Anterior cingulate cortex (tissue), 58 donors: ENCODE measurements around the gene MFSD12.
A peak's percentile ranks its signal among the peaks of the same experiment; 100 is the strongest.
"Not testable (repeated sequence)": the region's sequence is repeated elsewhere in the genome, so short reads cannot be mapped to it uniquely, and the experiment has no call there.

Source experiments
- DNase-seq, 58 donors: peaks; one replicate each; lab custom pipeline; 2025; lab: John Stamatoyannopoulos, UW

Gene MFSD12

DNA sequence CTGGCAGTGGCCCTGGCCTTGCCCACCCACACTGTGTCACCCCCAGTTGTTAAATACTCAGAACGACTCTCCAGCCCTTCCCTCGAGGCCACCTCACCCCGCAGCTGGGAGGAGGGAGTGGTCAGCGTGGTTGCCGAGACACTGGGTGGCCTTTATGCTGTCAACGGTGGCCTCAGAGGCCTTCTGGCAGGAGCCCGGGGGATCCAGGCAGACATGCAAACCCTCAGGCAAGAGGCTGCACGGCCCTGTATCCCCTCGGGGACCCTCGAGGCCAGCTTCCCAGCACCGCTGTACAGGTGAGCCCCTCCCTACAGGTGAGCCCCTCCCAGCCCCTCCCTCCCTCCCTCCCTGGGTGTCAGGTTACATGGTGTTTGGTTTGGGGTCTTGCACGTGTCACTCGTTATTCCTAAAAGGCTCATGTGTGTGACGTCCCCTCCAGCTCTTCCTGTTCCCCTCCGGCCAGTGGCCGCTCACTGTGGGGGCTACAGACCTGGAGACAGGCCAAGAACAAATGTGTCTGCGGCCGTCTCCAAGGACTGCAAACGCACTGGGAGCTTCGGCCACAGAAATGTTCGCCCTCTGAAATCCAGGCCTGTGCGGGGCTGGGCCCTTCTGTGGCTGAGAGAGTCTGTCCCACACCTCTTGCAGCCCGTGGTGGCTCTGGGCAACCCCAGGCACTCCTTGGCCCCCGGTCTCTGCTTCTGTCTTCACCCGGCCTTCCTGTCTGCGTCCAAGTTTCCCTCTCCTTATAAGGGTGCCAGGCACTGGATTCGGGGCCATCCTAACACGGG lies 18.2 kb downstream of the MFSD12 start, which contains the start of gene TEKTIP1:
Gene TEKTIP1, plus strand, starts transcription at position 210 of the 791 bp plus-strand sequence. Its CDS starts 4 bp downstream, at position 214.
- peak in 15 of 58 donors; percentile 11 to 51 (median 26) for DNase-seq

DNA sequence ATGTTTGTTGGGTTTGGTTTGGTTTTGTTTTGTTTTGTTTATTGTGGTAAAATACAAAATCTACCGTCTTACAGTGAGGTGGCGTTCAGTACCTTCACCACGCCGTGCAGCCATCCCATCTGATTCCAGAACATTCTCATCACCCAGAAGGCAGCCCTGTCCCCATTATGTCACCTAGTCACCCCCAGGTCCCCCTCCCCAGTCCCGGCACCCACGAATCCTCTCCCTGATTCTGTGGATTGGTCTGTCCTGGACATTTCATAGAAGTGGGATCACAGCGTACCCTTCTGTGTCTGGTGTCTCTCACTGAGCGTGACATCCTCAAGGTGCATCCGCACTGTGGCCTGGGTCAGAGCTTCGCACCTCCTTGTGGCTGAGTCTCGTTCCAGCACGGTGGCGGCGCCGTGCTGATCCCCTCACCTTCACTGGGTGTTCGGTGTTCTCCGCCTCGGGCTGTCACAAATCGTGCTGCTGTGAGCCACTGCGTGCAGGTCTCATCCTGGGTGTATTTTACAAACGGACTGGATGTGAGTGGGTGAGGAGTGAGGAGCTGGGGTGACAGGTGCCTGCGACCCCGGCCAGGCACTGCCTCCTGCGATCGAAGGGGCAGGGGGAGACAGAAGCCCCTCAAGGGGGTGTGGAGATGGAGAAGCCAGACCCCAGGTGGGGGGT lies 19.0 kb downstream of the MFSD12 start:
- DNase-seq, result no peak

DNA sequence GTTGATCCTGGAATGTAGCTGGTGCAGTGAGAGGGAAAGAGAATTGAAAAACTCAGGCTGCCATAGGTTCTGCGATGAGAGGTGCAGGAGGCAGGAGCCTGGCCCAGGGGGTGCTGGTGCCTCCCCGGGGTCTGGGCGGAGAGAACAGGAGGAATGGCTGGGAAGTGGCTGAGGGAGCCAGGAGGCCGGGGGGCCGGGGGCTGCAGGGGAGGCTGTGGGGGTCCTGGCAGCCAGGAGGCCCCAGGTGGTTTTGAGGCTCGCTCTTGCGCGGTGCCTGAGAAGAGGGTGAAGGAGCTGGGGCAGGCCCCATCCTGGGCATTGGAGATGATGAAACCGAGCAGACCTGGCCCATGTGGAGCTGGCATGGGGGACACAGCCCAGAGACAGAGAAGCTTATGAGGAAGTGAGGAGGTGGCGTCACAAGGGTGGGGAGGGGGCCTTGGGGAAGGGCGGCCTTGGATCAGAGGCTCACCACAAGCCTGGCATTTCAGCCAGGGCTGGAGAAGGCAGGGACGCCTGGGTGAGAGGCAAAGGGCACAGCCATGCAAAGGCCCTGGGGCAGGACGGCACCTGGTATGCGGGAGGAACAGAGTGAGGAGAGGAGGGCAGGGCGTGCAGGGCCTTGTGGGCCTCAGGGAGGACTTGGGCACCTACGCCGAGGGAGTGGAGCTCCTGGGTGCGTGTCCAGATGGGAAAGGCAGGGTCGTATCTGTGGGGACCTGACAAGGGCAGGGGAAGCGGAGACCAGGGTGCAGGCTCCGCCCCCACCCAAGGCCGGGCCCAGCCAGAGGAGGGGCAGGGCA lies 19.7 kb downstream of the MFSD12 start:
- peak in 1 of 58 donors; percentile 41 for DNase-seq

DNA sequence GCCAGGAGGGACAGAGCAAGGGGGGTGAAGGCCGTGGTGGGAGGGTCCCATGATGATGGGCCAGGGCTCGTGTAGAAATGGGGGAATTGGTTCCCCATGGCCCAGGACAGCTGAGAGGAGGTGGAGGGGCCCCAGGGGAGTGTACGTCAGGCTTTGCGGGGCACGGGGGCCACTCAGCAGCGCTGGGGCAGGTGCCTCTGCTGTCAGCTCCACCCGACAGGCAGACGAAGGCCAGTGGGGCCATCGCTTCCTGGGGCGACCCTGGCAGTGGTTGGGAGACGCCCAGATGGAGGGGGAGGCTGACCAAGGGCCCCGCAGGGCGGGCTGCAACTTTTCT lies 20.3 kb downstream of the MFSD12 start:
- peak in 1 of 58 donors; percentile 52 for DNase-seq

DNA sequence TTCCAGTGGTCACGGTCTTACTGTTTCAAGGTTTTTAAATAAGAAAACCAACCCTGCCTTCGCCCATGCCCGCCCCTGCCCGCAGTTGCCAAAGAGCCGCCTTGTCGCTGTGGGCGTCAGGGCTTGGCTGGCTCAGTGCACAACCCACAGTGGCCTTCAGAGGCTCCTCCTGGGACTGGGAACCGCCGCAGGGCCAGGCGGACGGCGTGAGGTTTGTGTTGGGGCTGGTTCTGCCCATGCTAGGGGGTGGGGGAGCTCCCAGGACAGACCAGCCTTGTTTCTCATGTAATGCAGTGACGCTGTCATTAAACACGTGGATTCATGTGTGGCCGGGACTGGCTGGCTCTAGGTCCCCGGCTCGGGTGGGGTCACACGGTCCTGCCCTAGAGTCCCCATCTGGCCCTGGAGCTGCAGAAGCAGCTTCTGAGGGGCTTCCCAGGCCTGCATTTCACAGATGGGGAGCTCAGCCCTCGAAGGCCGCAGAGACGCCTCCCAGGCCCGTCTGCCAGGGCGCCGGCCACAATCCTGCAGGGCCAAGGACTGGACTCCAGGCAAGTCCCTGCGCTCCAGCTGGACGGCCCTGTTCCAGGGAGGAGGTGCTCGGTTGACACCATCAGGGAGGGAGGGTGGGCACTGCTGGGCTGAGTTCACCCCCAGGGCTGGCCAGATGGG lies 20.8 kb downstream of the MFSD12 start:
- peak in 44 of 58 donors; percentile 10 to 85 (median 58) for DNase-seq

DNA sequence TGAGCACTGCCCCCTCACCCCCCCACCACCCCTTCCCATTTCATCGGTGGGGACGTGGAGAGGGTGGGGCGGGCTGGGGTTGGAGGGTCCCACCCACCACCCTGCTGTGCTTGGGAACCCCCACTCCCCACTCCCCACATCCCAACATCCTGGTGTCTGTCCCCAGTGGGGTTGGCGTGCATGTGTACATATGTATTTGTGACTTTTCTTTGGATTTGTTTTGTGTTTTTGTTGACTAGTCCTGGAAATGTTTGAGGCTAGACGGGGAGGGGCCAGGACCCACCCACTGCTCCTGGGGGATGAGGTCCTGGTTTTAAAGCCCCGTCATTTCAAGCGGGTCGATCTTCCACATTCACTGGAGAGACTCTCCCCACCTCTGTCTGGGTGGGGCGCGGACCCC lies 21.4 kb downstream of the MFSD12 start:
- no peak for DNase-seq

DNA sequence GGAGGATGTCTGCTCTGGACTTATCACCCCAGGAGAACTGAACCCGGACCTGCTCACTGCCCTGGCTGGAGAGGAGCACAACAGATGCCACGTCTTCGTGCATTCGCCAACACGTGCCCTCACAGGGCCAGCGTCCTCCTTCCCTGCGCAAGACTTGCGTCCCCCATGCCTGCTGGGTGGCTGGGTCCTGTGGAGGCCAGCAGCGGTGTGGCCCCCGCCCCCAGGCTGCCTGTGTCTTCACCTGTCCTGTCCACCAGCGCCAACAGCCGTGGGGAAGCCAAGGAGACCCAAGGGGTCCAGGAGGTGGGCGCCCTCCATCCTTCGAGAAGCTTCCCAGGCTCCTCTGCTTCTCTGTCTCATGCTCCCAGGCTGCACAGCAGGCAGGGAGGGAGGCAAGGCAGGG lies 21.8 kb downstream of the MFSD12 start:
- no peak for DNase-seq

DNA sequence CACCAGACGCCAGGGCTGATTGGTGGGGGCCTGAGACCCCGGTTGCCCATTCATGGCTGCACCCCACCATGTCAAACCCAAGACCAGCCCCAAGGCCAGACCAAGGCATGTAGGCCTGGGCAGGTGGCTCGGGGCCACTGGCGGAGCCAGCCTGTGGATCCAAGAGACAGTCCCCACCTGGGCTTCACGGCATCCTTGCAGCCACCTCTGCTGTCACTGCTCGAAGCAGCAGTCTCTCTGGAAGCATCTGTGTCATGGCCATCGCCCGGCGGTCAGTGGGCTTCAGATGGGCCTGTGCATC lies 22.2 kb downstream of the MFSD12 start:
- DNase-seq, result no peak

DNA sequence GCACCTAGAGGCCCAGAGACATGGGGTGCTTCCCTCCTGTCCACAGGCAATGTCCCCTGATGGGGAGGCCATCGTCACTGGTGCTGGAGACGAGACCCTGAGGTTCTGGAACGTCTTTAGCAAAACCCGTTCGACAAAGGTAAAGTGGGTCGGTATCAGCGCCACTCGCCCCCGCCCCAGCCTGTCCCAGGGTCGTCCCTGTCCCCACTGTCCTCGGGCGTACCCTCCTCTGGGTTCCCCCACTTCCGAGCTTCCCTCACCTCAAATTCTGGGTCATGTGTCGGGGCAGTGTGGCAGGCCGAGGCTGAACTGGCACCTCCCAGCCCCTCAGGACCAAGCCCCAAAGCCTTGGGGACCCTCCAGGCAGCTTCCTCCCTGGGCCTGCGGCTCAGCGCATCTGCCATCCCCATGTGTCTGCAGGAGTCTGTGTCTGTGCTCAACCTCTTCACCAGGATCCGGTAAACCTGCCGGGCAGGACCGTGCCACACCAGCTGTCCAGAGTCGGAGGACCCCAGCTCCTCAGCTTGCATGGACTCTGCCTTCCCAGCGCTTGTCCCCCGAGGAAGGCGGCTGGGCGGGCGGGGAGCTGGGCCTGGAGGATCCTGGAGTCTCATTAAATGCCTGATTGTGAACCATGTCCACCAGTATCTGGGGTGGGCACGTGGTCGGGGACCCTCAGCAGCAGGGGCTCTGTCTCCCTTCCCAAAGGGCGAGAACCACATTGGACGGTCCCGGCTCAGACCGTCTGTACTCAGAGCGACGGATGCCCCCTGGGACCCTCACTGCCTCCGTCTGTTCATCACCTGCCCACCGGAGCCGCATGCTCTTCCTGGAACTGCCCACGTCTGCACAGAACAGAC lies 22.8 kb downstream of the MFSD12 start:
- DNase-seq, result no peak

DNA sequence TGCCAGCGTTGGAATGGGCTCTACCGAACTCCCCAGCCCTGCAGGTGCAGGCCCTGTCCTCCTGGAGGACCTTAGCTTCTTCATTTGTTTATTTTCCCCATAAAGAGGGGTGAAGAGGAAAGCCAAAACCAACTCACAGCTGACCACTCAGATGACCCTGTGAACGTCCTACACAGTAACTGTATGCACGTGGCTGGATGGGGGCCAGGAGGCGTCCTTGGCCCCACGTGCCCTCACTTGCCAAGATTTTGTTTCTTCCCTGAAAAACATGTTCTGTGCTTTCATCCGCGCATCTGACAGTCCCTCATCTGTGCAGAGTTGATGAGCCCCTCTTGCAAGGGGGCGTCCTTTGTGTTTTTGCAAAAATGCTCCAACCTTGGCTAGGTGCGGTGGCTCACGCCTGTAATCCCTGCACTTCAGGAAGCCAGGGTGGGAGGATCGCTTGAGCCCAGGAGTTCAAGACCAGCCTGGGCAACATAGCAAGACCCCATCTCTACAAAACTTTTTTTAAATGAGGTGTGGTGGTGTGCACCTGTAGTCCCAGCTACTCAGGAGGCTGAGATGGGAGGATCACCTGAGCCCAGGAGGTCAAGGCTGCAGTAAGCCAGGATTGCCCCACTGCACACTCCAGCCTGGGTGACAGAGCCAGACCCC lies 23.7 kb downstream of the MFSD12 start:
- no peak for DNase-seq

DNA sequence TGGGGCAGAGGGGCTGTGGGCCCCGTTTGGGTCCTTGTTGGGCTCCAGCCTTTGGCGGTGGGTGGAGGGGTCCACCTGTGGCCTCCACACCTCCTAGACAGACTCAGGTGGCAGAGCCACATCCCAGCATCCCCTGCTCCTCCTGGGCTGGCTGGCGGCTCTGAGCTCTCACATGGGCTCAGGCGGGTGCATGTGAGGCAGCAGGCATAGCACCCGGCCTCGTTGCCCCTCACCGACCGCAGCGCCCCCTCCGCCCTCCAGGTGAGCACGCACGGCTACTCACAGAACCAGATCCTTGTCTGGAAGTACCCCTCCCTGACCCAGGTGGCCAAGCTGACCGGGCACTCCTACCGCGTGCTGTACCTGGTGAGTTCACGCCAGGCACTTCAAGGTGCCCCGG lies 24.4 kb downstream of the MFSD12 start:
- no peak for DNase-seq

DNA sequence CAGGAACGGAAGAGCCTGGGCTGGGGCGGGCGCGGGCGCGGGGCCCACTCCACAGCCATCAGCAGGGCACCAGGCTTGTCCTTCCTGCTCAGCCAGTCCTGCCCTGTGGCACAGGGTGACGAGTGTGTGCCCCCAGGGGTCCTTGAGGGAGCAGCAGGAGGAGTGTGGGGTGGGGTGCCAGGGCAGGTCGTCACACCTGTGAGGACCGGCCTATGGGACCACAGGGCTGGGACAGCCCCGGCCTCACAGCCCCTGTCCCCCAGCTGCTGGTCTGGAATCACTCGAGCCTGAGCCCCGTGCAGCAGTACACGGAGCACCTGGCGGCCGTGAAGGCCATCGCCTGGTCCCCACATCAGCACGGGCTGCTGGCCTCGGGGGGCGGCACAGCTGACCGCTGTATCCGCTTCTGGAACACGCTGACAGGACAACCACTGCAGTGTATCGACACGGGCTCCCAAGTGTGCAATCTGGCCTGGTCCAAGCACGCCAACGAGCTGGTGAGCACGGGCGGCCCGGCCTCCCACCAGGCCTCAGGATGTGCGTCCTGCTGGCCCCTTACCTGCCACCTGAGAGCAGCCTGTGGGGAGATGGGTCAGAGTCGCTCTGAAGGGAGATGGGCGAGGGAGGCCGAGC lies 25.1 kb downstream of the MFSD12 start:
- DNase-seq, result no peak

DNA sequence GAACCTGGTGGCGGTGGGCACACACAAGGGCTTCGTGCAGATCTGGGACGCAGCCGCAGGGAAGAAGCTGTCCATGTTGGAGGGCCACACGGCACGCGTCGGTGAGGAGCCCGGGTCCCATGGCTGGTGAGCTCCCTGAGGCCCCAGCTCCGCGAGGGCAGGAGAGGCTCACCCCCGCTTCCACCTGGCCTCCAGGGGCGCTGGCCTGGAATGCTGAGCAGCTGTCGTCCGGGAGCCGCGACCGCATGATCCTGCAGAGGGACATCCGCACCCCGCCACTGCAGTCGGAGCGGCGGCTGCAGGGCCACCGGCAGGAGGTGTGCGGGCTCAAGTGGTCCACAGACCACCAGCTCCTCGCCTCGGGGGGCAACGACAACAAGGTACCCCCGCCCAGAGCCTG lies 25.7 kb downstream of the MFSD12 start:
- no peak for DNase-seq

DNA sequence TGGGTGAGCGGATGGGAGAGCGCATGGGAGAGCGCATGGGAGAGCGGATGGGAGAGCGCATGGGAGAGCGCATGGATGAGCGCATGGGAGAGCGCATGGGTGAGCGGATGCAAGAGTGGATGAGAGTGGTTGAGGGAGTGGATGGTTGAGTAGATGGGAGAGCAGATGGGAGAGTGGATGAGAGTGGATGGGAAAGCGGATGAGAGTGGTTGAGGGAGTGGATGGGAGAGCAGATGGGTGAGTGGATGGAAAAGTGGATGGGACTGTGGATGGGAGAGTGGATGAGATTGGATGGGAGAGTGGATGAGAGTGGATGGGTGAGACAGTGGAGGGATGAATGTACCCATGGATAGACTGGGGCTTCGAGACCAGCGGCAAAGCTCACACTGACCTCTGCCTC lies 27.0 kb downstream of the MFSD12 start:
- DNase-seq, result no peak

DNA sequence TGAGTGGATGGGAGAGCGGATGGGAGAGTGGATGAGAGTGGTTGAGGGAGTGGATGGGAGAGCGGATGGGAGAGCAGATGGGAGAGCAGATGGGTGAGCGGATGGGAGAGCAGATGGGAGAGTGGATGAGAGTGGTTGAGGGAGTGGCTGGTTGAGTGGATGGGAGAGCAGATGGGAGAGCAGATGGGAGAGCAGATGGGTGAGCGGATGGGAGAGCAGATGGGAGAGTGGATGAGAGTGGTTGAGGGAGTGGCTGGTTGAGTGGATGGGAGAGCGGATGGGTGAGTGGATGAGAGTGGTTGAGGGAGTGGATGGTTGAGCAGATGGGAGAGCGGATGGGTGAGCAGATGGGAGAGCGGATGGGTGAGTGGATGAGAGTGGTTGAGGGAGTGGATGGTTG lies 28.1 kb downstream of the MFSD12 start:
- not testable (repeated sequence) for DNase-seq

DNA sequence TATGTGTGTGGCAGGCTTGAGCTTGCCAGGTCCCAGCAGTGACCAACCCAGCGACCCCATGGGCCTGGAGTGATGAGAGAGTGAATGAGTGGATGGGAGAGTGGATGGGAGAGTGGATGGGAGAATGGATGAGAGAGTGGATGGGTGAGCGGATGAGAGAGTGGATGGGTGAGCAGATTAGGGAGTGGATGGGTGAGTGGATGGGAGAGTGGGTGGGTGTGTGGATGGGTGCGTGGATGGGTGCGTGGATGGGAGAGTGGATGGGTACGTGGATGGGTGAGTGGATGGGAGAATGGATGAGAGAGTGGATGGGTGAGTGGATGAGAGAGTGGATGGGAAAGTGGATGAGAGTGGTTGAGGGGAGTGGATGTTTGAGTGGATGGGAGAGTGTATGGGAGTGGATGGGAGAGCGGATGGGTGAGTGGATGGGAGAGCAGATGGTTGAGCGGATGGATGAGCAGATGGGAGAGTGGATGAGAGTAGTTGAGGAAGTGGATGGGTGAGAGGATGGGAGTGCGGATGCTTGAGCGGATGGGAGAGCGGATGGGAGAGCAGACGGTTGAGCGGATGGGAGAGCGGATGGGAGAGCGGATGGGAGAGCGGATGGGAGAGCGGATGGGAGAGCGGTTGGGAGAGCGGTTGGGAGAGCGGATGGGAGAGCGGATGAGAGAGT lies 28.7 kb downstream of the MFSD12 start:
- no peak for DNase-seq

DNA sequence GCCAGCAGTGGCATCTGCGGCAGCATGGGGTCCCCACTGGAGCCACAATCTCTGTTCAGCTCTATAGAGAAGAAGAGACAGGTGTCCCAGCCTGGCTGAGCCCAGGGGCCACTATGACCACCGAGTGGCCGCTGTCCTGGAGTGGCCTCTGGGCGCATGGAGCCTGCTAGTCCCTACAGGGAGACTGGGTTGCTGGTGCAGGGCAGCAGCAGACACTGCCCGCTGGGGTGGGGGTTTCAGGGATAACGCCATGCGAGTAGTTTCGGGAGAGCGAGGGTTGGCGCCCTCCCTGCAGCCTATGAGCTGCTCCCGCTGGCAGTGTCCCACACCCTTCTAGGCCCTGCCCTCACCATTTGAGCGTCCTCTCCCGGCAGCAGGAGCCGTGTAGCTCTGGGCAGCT lies 29.3 kb downstream of the MFSD12 start:
- DNase-seq, result no peak

DNA sequence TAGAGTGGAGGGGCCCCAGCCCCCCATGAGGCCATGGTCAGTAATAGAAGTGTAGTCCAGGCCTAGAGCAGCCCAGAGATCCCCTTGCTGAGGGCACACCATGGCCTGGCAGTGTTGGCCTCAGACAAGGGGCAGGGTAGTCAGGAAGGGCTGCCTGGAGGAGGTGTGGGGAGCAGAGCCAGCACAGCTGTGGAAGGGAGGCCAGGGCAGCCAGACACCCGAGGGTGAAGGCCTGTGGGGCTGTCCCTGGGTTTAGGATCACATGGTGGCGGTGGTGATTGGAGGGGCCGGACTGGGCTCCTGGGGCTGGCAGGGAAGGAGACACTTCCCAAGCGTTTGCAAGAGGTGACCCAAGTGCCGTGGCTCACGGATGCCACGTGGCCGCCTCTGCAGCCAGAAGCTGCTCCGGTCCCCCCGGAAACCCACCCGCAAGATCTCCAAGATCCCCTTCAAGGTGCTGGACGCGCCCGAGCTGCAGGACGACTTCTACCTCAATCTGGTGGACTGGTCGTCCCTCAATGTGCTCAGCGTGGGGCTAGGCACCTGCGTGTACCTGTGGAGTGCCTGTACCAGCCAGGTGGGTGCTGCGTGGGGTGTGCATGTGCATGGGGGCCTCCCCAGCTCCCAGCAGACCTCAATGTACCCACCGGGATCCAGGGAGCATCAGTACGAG lies 30.0 kb downstream of the MFSD12 start:
- DNase-seq, result no peak
